Subcutaneous adipose tissue (tissue), 4 donors: ENCODE measurements around the gene EGFR. TPM values are rescaled to one million over a fixed set of nuclear protein-coding genes. Genes with fewer than 3 reads are reported as not detected.

Experiments
- CTCF ChIP-seq: fragments of 450-650 bp; IDR thresholded peaks from one replicate; pipeline ENCODE4 v1.5.1; 2016; ENCODE audit warnings: low read depth, mild to moderate bottlenecking, control low read depth, antibody characterized with exemption, moderate library complexity
- total RNA-seq, 4 donors: library from RNA; depleted of rRNA; stranded (reverse); fragments of >200 nt; gene quantifications; one replicate each; pipeline ENCODE4 v1.1.0, GENCODE V29; 2016

Gene EGFR
- total RNA-seq, 4 donors from 2014 or later = 84.0 to 132 (median 102) TPM

GRCh38 chr7:55118426-55118825 is 99.6 kb downstream of the EGFR start:
- no peak for TF ChIP-seq CTCF

DNA sequence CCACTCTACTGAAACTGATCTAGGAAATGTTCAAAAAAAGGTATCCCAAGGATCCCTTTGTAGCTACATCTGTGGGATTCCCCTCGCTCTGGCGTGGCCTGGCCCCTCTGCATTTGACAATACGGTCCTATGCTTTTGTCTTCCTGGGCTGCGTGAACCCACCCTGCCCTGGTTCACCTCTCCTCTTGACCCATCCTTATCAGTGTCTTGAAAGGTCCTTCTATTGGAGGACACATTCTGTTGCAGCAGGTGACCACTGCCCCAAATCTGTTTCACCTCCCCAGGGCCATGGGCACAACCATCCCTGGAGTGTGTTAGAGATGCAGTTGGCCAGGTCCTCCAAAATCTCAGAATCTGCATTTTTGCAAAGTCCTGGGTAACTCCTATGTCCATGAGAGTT is 100.8 kb downstream of the EGFR start:
- no peak for TF ChIP-seq CTCF

- TF ChIP-seq CTCF = no peak
Observed at GRCh38 chr7:55120074-55120473, 101.3 kb downstream of the EGFR start.

GRCh38 chr7:55120501-55121198 is 101.8 kb downstream of the EGFR start:
- TF ChIP-seq CTCF = no peak

DNA sequence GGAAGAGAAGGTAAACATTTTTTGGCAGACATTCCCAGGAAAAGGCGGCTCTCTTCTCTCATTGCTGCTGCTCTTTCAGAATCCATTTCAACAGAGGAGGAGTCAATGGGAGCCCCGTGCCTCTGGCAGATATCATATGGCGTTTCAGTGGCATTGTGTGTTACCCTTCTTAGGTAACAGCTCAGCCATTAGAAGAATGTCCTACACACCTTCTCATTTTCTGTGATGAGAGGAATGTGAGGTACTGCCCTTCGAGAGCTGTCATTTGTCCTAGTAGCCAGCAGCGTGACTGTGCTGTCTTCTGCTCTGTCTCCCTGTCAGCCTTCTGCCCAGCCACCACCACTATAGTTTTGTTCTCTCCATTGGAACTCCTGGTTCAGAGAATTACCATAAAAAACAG is 102.4 kb downstream of the EGFR start:
- TF ChIP-seq CTCF = no peak

DNA sequence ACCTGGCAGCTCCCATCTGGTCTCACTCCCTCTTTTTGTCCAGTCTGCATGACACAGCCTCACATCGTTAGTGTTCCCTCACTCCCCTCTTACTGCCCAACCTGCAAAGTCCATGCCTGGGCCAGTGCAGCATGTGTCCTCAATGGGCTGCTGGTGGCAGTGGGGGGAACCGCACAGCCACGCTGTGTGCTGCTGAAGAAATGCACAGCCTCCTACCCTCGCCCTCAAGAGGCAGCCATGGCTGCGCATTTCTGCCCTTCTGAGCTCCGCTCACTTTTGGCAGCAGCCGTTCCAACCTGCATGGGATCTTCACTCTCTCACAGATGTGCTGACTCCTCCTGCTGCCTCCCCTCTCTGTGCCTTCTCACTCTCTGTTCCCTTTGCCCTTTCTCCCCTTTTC is 103.4 kb downstream of the EGFR start:
- TF ChIP-seq CTCF = no peak

DNA sequence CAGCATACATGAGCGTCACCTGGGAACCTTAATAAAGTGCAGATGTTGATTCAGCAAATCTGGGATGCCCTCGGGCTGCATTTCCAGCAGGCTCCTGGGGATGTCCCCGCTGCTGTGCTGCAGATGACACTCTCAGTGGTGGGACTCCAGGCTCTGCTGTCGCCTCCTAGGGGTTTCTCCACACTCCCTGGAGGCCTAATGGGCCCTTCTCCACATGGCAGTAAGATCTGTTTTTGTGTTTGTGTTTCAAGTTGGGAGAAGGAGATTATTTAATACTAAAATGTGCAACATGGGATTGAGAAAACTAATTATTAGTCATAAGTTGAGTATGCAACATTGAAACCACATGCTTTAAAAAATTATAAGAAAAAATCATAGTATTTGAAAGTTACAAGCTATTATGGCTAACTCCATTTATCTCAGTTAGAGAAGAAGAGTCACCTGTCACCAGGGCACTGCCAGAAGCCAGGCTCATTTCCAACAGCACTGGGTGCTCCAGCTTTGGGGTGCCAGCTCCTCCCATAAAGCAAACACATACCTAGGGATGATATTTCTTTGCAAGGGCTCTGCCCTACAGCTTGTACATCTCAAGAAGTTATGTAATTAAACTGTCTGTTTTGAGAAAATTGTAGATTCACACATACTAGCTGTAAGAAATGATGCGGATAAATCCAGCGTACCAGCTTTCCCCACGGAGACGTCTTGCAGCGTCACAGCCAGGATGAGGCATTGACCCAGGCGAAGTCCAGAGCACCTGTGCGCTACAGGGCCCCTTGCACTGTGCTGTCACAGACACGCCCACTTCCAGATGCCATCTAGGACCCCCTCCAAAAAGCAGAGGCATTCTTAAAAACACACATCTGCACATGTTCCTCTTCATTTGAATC is 106.4 kb downstream of the EGFR start:
- no peak for TF ChIP-seq CTCF
